Heart right ventricle (tissue), 16 donors: ENCODE data around the gene NCAPD3. TPM values are rescaled to one million over a fixed set of nuclear protein-coding genes. Genes with fewer than 3 reads are reported as not detected.

Experiments
- ATAC-seq, 8 donors: fragments of 200-7000 bp; cut with Tn5 transposase; one replicate each; pipeline ENCODE4 v1.9.1; 2020; ENCODE audit warnings: mild to moderate bottlenecking in 8 of 8, moderate library complexity in 8 of 8, moderate number of reproducible peaks in 1 of 8
- DNase-seq, 2 donors: peaks; one replicate each; pipeline ENCODE4 v3.0.0-alpha.2; 2020
- H3K27ac ChIP-seq, 10 donors: fragments of 200-600 bp; sonication (generic) in 2 of 10; one replicate each; pipeline versions ENCODE4 v1.5.0 to v1.8.0; 2020 to 2022; ENCODE audit warnings: mild to moderate bottlenecking in 3 of 10
- H3K27me3 ChIP-seq, 7 donors: fragments of 200-600 bp; one replicate each; pipeline ENCODE4 v1.8.0; 2021 to 2022; ENCODE audit warnings: mild to moderate bottlenecking in 2 of 7
- H3K36me3 ChIP-seq, 9 donors: fragments of 200-600 bp; sonication (generic) in 1 of 9; one replicate each; pipeline versions ENCODE4 v1.5.0 to v1.8.0; 2020 to 2022; ENCODE audit warnings: mild to moderate bottlenecking in 2 of 9
- H3K4me1 ChIP-seq, 9 donors: fragments of 200-600 bp; sonication (generic) in 1 of 9; one replicate each; pipeline versions ENCODE4 v1.5.0 to v1.8.0; 2020 to 2022; ENCODE audit warnings: mild to moderate bottlenecking in 4 of 9
- H3K4me3 ChIP-seq, 10 donors: fragments of 200-600 bp; sonication (generic) in 2 of 10; one replicate each; pipeline versions ENCODE4 v1.5.0 to v1.8.0; 2020 to 2022; ENCODE audit warnings: mild to moderate bottlenecking in 7 of 10, moderate library complexity in 2 of 10
- H3K9me3 ChIP-seq, 11 donors: fragments of 200-600 bp in 10 of 11; sonication (generic) in 2 of 11; one replicate each; pipeline versions ENCODE4 v1.5.0 to v1.8.0; 2013 to 2022; ENCODE audit warnings: mild to moderate bottlenecking in 2 of 11, control low read depth in 1 of 11, moderate library complexity in 1 of 11
- WGBS, 2 donors: extraction: QIAGEN DNeasy Blood & Tissue Kit; methylation state at CpG; one replicate each; pipeline ENCODE4 v1.1.7; 2013; ENCODE audit warnings: inconsistent platforms in 1 of 2; 5-methylcytosine and 5-hydroxymethylcytosine counted together
- intact Hi-C, 10 donors: fragments of 100-400 bp; cut with DNase I; formaldehyde crosslinking; loops; one replicate each; pipeline versions ENCODE4 v1.11.1 to v1.14.2; 2022
- polyA plus RNA-seq, 2 donors: library from polyadenylated mRNA; stranded (reverse); fragments of 200-250 nt; gene quantifications; one replicate each; pipeline ENCODE4 v1.2.3, GENCODE V29; 2013
- total RNA-seq, 10 donors: library from RNA; stranded (reverse); fragmentation: NEBNext Ultra II Directional in 3 of 10; extraction: Animal tissue kit (Norgen Biotek cat#: 25700) in 3 of 10; gene quantifications; one replicate each; pipeline versions ENCODE4 v1.2.1 to v1.2.4, GENCODE V29; 2021 to 2023
- TF ChIP-seq, protein P1 (sequence below), 9 donors: fragments of 200-600 bp; sonication (generic) in 2 of 9; IDR thresholded peaks; one replicate each; pipeline versions ENCODE4 v1.5.0 to v1.8.0; 2021 to 2022; ENCODE audit warnings: antibody characterized with exemption in 9 of 9, mild to moderate bottlenecking in 5 of 9, moderate library complexity in 1 of 9
- donor health status: Arrhythmogenic right ventricular cardiomyopathy.
- donor health status: ischemic (EF 13 %, LVEDD 7.1; RV severe dilation, severe dysfunction).
- donor health status: healthy with polysubstance abuse.
- donor health status: DM: no; HTN: yes; CAD: no.
- donor health status: DM: no; HTN: no; CAD: no.
- donor health status: ischemic (EF 25% LVEDD 6.9; RV normal size, moderate dysfunction).
- donor health status: ischemic (EF 25% LVEDD 5.7; RV mildly dilated, moderate dysfunction).
- donor health status: healthy.
- donor health status: DM: yes; HTN: yes; CAD: no.
- donor health status: Ischemic cardiomyopathy.
- donor health status: ischemic (EF 35%, LVEDD 5.7; RV mildly dilated, moderate dysfunction).
- donor health status: nonischemic (EF 11% LVEDD 7.7; RV severe dilation, severe dysfunction).
- donor health status: DM: yes; HTN: yes; CAD: no.
- donor health status: PGD.
- donor health status: ischemic (EF 29% LVEDD 5.4; RV normal size, mild dysfunction).
- donor health status: nonischemic (EF 23%, LVEDD 6.1; RV moderate dilation, normal function).

NCAPD3 gene
- total and polyA plus RNA-seq, 12 donors = 4.2 to 16.7 (median 11.0) TPM

- no peak for DNase-seq
- TF ChIP-seq, protein P1, sequence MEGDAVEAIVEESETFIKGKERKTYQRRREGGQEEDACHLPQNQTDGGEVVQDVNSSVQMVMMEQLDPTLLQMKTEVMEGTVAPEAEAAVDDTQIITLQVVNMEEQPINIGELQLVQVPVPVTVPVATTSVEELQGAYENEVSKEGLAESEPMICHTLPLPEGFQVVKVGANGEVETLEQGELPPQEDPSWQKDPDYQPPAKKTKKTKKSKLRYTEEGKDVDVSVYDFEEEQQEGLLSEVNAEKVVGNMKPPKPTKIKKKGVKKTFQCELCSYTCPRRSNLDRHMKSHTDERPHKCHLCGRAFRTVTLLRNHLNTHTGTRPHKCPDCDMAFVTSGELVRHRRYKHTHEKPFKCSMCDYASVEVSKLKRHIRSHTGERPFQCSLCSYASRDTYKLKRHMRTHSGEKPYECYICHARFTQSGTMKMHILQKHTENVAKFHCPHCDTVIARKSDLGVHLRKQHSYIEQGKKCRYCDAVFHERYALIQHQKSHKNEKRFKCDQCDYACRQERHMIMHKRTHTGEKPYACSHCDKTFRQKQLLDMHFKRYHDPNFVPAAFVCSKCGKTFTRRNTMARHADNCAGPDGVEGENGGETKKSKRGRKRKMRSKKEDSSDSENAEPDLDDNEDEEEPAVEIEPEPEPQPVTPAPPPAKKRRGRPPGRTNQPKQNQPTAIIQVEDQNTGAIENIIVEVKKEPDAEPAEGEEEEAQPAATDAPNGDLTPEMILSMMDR (IDR thresholded peaks at IDR 0.05) = no peak
- H3K4me3 ChIP-seq = no peak overlapping the region
- H3K27me3 ChIP-seq = peaks cover 0 to 36% (median 26%) of the 10 kb centered on the region in 7 donors
- no peak for ATAC-seq
- WGBS, 2 donors = 79 to 81% methylated on average over 5 of the region's 5 CpGs
- no peaks in the 10 kb centered on the region for H3K9me3 ChIP-seq
- peaks cover 0 to 39% (median 11%) of the 10 kb centered on the region in 9 donors for H3K36me3 ChIP-seq
- H3K27ac ChIP-seq = no peak overlapping the region
- intact Hi-C loops = loop anchor here in 1 of 10 donors (10.0 kb wide), 1 partner anchor 57 kb away; no protein-coding TSS in a partner anchor
- H3K4me1 ChIP-seq = peaks cover 0 to 6% (median 0%) of the 10 kb centered on the region in 9 donors
These were observed 43.7 kb upstream of the NCAPD3 start for GRCh38 chr11:134267461-134267860.

- H3K27me3 ChIP-seq = peaks cover 0 to 30% (median 20%) of the 10 kb centered on the region in 7 donors
- no peak overlapping the region for H3K4me3 ChIP-seq
- DNase-seq = no peak
- intact Hi-C loops = loop anchor here in 1 of 10 donors (10.0 kb wide), 1 partner anchor 58 kb away; no protein-coding TSS in a partner anchor
- H3K9me3 ChIP-seq = no peaks in the 10 kb centered on the region
- TF ChIP-seq, protein P1 (IDR thresholded peaks at IDR 0.05) = no peak
- 76 to 77% methylated on average over 3 of the region's 3 CpGs for WGBS, 2 donors
- peaks cover 0 to 46% (median 16%) of the 10 kb centered on the region in 9 donors for H3K36me3 ChIP-seq
- ATAC-seq = peak in 1 of 8 donors; percentile 76
- H3K4me1 ChIP-seq = peaks cover 0 to 6% (median 0%) of the 10 kb centered on the region in 9 donors
- no peak overlapping the region for H3K27ac ChIP-seq
These were observed 43.1 kb upstream of the NCAPD3 start for GRCh38 chr11:134266841-134267251.

GRCh38 chr11:134266440-134266839, 42.7 kb upstream of the NCAPD3 start:
- H3K36me3 ChIP-seq = peaks cover 0 to 50% (median 20%) of the 10 kb centered on the region in 9 donors
- H3K9me3 ChIP-seq = no peaks in the 10 kb centered on the region
- TF ChIP-seq, protein P1 (IDR thresholded peaks at IDR 0.05) = no peak
- H3K4me1 ChIP-seq = peaks cover 0 to 6% (median 0%) of the 10 kb centered on the region in 9 donors
- intact Hi-C loops = loop anchor here in 1 of 10 donors (10.0 kb wide), 1 partner anchor 58 kb away; no protein-coding TSS in a partner anchor
- ATAC-seq (no peak), DNase-seq (no peak)
- 88 to 93% methylated on average over 5 of the region's 5 CpGs for WGBS, 2 donors
- H3K27ac ChIP-seq = no peak overlapping the region
- H3K27me3 ChIP-seq = peaks cover 0 to 26% (median 16%) of the 10 kb centered on the region in 7 donors
- no peak overlapping the region for H3K4me3 ChIP-seq

DNA sequence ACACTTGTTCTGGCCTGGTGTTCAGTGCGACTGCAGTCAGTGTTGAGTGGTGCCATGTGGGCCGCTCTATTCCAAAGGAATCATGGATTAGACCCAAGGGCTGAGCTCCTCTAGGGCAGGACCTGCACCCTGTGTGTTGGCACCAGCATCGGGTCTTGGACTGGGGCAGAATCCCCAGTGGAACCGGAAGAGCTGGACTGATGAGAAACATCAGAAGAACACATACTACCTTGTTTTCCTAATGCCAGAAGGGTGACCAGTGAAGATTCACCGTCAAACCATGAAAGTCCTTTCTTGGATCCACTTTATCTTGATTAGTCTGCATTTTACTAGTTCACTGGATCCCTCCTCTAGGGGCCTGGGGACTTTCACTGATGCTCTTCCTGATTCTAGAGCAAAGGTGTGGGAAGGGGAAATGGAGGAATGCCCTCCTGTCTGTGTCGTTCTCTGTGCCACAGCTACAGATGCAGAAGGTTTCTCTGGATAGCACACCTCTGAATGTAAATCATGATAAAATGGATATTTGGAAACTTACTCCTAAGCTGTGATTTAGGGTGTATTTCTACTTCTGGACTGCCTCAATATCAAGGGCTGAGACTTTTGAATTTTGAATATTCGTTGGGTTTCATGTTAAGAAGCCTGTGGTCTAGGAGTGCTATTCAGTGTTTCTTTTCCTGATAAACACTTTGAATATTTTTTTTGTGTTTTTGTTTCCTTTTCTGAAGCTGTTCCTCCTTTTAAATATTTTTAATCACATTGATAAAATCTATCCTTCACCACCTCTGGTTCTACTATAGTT, 41.4 kb upstream of the NCAPD3 start:
- TF ChIP-seq, protein P1 (IDR thresholded peaks at IDR 0.05) = no peak
- no peaks in the 10 kb centered on the region for H3K9me3 ChIP-seq
- intact Hi-C loops = loop anchor here in 1 of 10 donors (10.0 kb wide), 1 partner anchor 60 kb away; no protein-coding TSS in a partner anchor
- H3K27ac ChIP-seq = no peak overlapping the region
- peaks cover 0 to 62% (median 31%) of the 10 kb centered on the region in 9 donors for H3K36me3 ChIP-seq
- peaks cover 0 to 9% (median 0%) of the 10 kb centered on the region in 9 donors for H3K4me1 ChIP-seq
- peaks cover 0 to 13% (median 5%) of the 10 kb centered on the region in 7 donors for H3K27me3 ChIP-seq
- WGBS, 2 donors = 93 to 95% methylated on average over 7 of the region's 7 CpGs
- no peak overlapping the region for H3K4me3 ChIP-seq
- DNase-seq (no peak), ATAC-seq (no peak)
